Mucosa of descending colon (tissue), 3 donors: ENCODE results near the gene CCDC154. TPM values are rescaled to one million over a fixed set of nuclear protein-coding genes. Genes with fewer than 3 reads are reported as not detected.
"Not testable (repeated sequence)": the region's sequence is repeated elsewhere in the genome, so short reads cannot be mapped to it uniquely, and the experiment has no call there.

Experiments
- ATAC-seq: fragments of 200-7000 bp; cut with Tn5 transposase; one replicate; pipeline ENCODE4 v1.9.1; 2020; ENCODE audit warnings: mild to moderate bottlenecking, moderate library complexity
- DNase-seq, 3 donors: peaks; one replicate each; pipeline ENCODE4 v3.0.0-alpha.2; 2020
- H3K36me3 ChIP-seq: fragments of 200-600 bp; one replicate; pipeline ENCODE4 v1.8.0; 2021; ENCODE audit warnings: low read depth, mild to moderate bottlenecking
- H3K4me1 ChIP-seq: fragments of 200-600 bp; one replicate; pipeline ENCODE4 v1.8.0; 2021; ENCODE audit warnings: low read depth, mild to moderate bottlenecking
- H3K4me3 ChIP-seq: fragments of 200-600 bp; one replicate; pipeline ENCODE4 v1.8.0; 2021; ENCODE audit warnings: mild to moderate bottlenecking
- H3K9me3 ChIP-seq: fragments of 200-600 bp; one replicate; pipeline ENCODE4 v1.8.0; 2021; ENCODE audit warnings: mild to moderate bottlenecking
- intact Hi-C, 2 donors: fragments of 100-400 bp; cut with DNase I in 1 of 2; cut with micrococcal nuclease in 1 of 2; formaldehyde crosslinking; loops; one replicate each; pipeline versions ENCODE4 v1.11.0 to v1.11.1; 2022; cut with DNase I, micrococcal nuclease
- total RNA-seq, 3 donors: library from RNA; stranded (reverse); fragmentation: NEBNext Ultra II Directional in 2 of 3; extraction: Animal tissue kit (Norgen Biotek cat#: 25700) in 2 of 3; gene quantifications; one replicate each; pipeline versions ENCODE4 v1.2.1 to v1.2.4, GENCODE V29; 2021 to 2023
- TF ChIP-seq, protein P1 (sequence below): fragments of 200-600 bp; IDR thresholded peaks from one replicate; pipeline ENCODE4 v1.8.0; 2022; ENCODE audit warnings: antibody characterized with exemption, mild to moderate bottlenecking
- donor health status: DM: no; HTN: no; CAD: no; lungs with moderate emphysema.
- donor health status: DM: no; HTN: no; CAD: no.
- donor health status: DM: no; HTN: yes; CAD: no.

The CCDC154 gene
- total RNA-seq, 3 donors from 2014 or later, result 0.43 to 2.4 (median 1.1) TPM

DNA sequence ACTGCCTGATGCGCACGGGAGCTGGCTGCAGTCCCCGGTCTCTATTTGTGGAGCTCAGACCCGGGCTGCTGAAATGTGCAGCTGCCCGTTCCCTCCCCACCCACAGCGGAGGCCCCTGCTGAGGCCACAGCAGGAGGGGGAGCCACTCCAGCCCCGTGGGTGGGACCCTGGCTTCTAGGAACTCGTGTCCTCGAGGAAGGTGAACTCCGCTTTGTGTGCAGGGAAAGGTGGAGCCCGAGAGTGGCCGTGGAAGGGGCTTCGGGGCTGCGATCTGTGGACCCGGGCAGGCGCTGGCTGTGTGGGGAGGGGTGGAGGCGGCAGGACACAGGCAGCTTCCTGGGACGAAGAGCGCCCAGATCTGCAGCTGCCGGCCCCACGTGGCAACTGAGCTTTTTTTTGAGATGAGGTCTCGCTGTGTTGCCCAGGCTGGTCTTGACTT is 2.9 kb downstream of the CCDC154 start:
- no peak overlapping the region for H3K4me3 ChIP-seq
- H3K9me3 ChIP-seq, result no peaks in the 10 kb centered on the region
- H3K4me1 ChIP-seq, result no peaks in the 10 kb centered on the region
- ATAC-seq, result no peak
- no peaks in the 10 kb centered on the region for H3K36me3 ChIP-seq
- intact Hi-C loops, result no loop called here
- TF ChIP-seq, protein P1, sequence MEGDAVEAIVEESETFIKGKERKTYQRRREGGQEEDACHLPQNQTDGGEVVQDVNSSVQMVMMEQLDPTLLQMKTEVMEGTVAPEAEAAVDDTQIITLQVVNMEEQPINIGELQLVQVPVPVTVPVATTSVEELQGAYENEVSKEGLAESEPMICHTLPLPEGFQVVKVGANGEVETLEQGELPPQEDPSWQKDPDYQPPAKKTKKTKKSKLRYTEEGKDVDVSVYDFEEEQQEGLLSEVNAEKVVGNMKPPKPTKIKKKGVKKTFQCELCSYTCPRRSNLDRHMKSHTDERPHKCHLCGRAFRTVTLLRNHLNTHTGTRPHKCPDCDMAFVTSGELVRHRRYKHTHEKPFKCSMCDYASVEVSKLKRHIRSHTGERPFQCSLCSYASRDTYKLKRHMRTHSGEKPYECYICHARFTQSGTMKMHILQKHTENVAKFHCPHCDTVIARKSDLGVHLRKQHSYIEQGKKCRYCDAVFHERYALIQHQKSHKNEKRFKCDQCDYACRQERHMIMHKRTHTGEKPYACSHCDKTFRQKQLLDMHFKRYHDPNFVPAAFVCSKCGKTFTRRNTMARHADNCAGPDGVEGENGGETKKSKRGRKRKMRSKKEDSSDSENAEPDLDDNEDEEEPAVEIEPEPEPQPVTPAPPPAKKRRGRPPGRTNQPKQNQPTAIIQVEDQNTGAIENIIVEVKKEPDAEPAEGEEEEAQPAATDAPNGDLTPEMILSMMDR, result no peak
- DNase-seq, result no peak

DNA sequence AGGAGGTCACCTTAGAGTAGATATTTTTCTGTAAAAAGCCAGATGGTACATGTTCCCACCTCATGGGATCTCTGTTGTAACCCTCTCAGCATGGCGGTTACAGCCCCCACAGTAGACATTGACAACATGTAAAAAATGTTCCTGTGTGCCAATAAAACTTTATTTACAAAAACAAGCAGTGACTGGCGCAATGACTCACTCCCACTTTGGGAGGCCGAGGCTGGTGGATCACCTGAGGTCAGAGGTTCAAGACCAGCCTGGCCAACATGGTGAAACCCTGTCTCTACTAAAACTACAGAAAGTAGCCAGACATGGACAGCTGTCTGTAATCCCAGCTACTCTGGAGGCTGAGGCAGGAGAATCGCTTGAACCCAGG is 4.7 kb downstream of the CCDC154 start:
- H3K9me3 ChIP-seq, ATAC-seq, intact Hi-C loops, DNase-seq, H3K4me3 ChIP-seq, H3K4me1 ChIP-seq, H3K36me3 ChIP-seq: not testable (repeated sequence)

DNA sequence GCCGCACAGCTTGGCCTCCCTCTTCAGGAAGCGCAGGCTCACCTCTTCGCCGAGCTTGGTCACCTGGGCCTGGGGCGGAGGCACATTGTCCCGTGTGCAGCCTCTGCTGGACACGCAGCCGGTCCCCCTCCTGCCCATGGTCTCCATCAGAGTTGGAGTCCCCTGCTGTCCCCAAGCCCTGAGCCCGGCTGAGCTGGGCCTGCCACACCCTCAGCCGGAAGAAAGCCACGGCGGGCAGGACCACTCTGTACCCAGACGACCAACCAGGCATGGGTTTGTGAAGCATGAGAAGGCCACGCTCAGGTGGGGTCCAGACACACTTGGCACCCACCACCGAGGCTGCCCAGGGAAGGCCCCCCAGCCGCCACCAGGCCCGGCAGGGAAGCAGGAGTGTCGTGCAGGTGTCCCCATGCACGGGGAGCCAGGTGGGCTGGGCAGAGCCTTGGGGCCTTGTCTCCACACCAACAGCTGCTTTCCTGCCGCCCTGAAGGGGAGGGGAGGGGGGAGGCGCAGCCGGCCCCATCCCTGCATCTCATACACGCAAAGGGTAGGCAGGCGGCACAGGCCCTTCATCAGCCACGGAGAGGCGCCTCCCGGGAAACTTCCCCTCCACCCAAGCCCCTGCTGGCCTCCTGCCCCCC is 5.2 kb downstream of the CCDC154 start:
- Histone ChIP-seq H3K36me3 (no peaks in the 10 kb centered on the region), H3K9me3 (no peaks in the 10 kb centered on the region), H3K4me3 (no peak overlapping the region), H3K4me1 (no peaks in the 10 kb centered on the region)
- TF ChIP-seq, protein P1, result no peak
- DNase-seq, result no peak
- no peak for ATAC-seq
- intact Hi-C loops, result no loop called here

DNA sequence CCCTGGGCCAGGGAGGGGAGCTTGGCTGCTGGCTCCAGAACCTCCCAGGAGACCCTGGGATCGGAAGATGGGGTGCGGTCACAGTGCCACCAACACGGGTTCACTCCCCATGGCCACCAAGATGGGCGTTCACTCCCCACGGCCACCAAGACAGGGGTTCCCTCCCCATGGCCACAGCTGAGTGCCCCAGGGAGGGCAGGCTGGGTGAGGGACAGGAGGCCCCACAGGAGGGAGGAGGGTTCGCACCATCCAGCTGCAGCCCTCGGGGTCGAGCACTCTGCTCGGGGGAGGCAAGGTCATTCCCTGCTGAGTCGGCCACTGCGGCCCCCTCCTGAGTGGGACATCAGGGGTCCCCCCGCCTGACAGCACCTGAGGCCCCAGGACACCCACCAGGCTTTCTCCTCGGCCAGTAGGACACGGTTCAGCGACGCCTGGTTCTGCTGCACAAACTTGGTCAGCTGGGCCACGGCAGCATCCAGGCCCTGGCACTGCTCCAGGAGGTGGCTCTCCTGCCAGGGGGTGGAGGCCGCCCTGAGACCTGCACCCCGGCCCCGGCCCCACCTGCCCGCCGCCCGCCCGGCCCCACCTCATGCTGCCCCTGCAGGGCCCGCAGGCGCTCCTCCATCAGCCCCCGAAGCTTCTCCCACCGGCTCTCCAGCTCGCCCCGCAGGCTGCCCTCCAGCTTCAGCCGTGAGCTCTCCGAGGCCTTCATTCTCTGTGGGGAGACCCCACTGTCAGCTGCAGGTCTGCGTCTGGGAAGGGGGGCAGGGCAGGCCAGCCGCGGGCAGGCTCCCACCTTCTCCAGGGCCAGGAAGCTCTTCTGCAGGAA is 5.9 kb downstream of the CCDC154 start:
- intact Hi-C loops, result no loop called here
- TF ChIP-seq, protein P1, result no peak
- ATAC-seq (no peak), DNase-seq (no peak)
- no peak overlapping the region for H3K4me3 ChIP-seq
- H3K9me3 ChIP-seq, result no peaks in the 10 kb centered on the region
- H3K36me3 ChIP-seq, result no peaks in the 10 kb centered on the region
- no peaks in the 10 kb centered on the region for H3K4me1 ChIP-seq

DNA sequence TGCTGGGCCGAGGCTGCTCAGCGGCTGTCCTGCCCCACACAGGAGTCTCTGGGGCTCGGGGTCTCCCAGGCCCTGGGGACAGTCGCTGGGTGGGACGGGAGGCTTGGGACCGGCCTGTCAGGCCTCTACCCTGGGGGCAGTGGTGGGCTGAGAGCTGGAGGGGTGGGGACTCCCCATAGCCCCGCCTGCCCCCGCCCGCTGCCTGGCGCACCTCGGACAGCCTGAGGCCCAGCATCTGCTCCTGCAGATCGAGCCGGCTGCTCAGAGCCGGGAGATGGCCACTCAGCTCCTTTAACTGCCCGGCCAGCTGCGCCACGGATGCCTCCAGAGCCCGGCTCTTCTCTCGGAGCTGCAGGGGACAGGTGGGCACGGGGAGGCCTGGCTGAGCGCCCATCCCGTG is 6.8 kb downstream of the CCDC154 start:
- Histone ChIP-seq H3K36me3 (no peaks in the 10 kb centered on the region), H3K4me1 (no peaks in the 10 kb centered on the region), H3K9me3 (no peaks in the 10 kb centered on the region), H3K4me3 (no peak overlapping the region)
- no peak for DNase-seq
- no peak for ATAC-seq
- TF ChIP-seq, protein P1, result no peak
- intact Hi-C loops, result no loop called here

DNA sequence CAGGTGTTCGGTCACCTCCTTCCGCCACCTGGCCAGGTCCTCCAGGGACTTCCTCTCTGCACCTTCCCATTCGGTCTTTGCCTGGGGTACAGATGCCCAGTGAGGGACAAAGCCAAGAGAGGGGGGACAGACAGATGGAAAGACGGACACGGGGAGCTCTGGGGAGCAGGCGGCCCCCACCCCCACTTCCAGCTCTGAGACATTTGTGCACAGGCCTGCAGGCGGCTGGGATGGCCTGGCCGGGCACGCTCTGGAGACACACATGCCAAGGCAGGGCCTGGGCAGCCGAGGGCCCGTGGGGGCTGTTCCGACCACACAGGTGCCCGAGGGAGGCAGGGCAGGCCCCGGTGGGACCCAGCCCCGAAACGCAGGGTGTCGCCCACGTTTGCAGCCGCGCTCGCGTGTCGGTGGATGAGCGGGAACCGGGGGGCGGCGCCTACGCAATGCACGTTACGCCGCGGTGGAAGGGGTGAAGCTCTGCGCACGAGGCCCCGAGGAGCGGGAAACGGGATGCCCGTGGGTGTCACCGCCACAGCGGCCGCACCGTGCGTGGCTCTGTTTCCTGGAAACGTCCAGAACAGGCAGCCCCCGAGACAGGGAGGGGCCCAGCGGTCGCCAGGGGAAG is 7.5 kb downstream of the CCDC154 start:
- TF ChIP-seq, protein P1, result no peak
- H3K9me3 ChIP-seq, result no peaks in the 10 kb centered on the region
- H3K36me3 ChIP-seq, result no peaks in the 10 kb centered on the region
- H3K4me3 ChIP-seq, result no peak overlapping the region
- H3K4me1 ChIP-seq, result no peaks in the 10 kb centered on the region
- intact Hi-C loops, result no loop called here
- DNase-seq (no peak), ATAC-seq (no peak)
